Activated T-helper 1 cell treated with anti-CD3 and anti-CD28 coated beads, Interleukin-12 subunit alpha, Interleukin-12 subunit beta, Interleukin-2, Interleukin-4 antibody, amounts not matched to agents 30 ng/mL and 10 ng/mL and 1 ng/mL, durations not matched to agents 14 hours and 24 hours and 36 hours (primary cell): ENCODE data around the gene ARHGEF39. TPM values are rescaled to one million over a fixed set of nuclear protein-coding genes. Genes with fewer than 3 reads are reported as not detected.
A peak's percentile ranks its signal among the peaks of the same experiment; 100 is the strongest.
"Not testable (repeated sequence)": the region's sequence is repeated elsewhere in the genome, so short reads cannot be mapped to it uniquely, and the experiment has no call there.

Source experiments
- DNase-seq: peaks from one replicate; pipeline ENCODE4 v3.0.0; 2021; ENCODE audit warnings: low spot score
- H3K27ac Mint-ChIP-seq: one replicate; pipeline ENCODE4 v1.8.0; 2021; ENCODE audit warnings: mild to moderate bottlenecking, mixed read lengths
- H3K27me3 Mint-ChIP-seq: one replicate; pipeline ENCODE4 v1.8.0; 2022; ENCODE audit warnings: mild to moderate bottlenecking, moderate library complexity, mixed read lengths; ENCODE audit not compliant: insufficient read depth
- H3K36me3 Mint-ChIP-seq: one replicate; pipeline ENCODE4 v1.8.0; 2021; ENCODE audit warnings: low read depth, mixed read lengths
- H3K4me1 Mint-ChIP-seq: one replicate; pipeline ENCODE4 v1.8.0; 2021; ENCODE audit warnings: low read depth, mixed read lengths
- H3K4me3 Mint-ChIP-seq: one replicate; pipeline ENCODE4 v1.8.0; 2021; ENCODE audit warnings: mild to moderate bottlenecking, moderate library complexity, mixed read lengths
- H3K9me3 Mint-ChIP-seq: one replicate; pipeline ENCODE4 v1.8.0; 2021; ENCODE audit warnings: mixed read lengths
- intact Hi-C: fragments of 100-400 bp; cut with micrococcal nuclease; formaldehyde crosslinking; loops from one replicate; pipeline ENCODE4 v1.15.1; 2024
- total RNA-seq: library from RNA; stranded (reverse); gene quantifications from 2 replicates; pipeline ENCODE4 v1.2.3, GENCODE V29; 2022

Gene ARHGEF39
- total RNA-seq, 1 donor from 2014 or later: 7.9 TPM

GRCh38 chr9:35637427-35637955 is 27.5 kb downstream of the ARHGEF39 start:
- intact Hi-C loops, H3K4me3 Mint-ChIP-seq: not testable (repeated sequence)

DNA sequence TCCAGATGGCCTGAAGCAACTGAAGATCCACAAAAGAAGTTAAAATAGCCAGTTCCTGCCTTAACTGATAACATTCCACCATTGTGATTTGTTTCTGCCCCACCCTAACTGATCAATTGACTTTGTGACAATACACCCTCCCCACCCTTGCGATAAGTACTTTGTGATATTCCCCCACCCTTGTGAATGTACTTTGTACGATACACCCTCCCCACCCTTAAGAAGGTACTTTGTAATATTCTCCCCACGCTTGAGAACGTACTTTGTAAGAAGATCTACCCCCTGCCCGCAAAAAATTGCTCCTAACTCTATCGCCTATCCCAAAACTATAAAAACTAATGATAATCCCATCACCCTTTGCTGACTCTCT is 28.1 kb downstream of the ARHGEF39 start:
- peaks cover 66% of the 10 kb centered on the region for H3K4me1 Mint-ChIP-seq
- H3K4me3 Mint-ChIP-seq, DNase-seq, H3K9me3 Mint-ChIP-seq, H3K27me3 Mint-ChIP-seq: not testable (repeated sequence)
- H3K27ac Mint-ChIP-seq: peak overlapping the region; percentile 18
- intact Hi-C loops: loop anchor here (1.0 kb wide), 1 partner anchor 18 kb away; no protein-coding TSS in a partner anchor
- H3K36me3 Mint-ChIP-seq: peaks cover 22% of the 10 kb centered on the region

More at GRCh38 chr9:35637427-35637955, 27.5 kb downstream of the ARHGEF39 start:
- Mint-ChIP-seq H3K4me1 (peaks cover 66% of the 10 kb centered on the region), H3K27ac (peak overlapping the region; percentile 72), H3K36me3 (peaks cover 22% of the 10 kb centered on the region)
- not testable (repeated sequence) for H3K27me3 Mint-ChIP-seq, DNase-seq, H3K9me3 Mint-ChIP-seq

GRCh38 chr9:35636135-35636876 is 28.7 kb downstream of the ARHGEF39 start:
- DNase-seq: no peak
- intact Hi-C loops: loop anchor here (1.0 kb wide), 1 partner anchor 17 kb away; no protein-coding TSS in a partner anchor
- Mint-ChIP-seq H3K9me3 (peaks cover 6% of the 10 kb centered on the region), H3K4me3 (no peak overlapping the region), H3K27ac (peak overlapping the region; percentile 80), H3K4me1 (peaks cover 60% of the 10 kb centered on the region), H3K27me3 (no peaks in the 10 kb centered on the region), H3K36me3 (peaks cover 18% of the 10 kb centered on the region)

DNA sequence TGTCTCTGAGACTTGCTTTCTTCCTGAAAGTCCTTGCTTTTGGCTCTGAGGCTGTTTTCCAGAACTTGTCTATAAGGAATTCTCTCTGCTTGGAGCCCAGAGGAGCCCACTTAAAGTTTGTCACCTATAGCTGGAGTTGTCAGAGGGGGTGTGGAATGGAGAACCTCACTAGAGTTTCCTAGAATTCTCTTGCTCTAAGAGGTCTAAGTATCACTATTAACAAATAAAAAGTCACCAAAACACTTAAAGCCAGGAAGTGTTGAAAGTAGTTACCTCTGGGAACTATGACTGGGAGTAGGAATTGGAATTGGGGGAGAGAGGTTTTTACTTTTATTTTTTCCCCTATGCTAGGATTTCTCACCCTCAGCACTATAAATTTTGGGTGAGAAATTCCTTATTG is 29.3 kb downstream of the ARHGEF39 start:
- Mint-ChIP-seq H3K9me3 (peaks cover 6% of the 10 kb centered on the region), H3K27me3 (no peaks in the 10 kb centered on the region), H3K4me3 (no peak overlapping the region), H3K27ac (peak overlapping the region; percentile 80), H3K36me3 (peaks cover 12% of the 10 kb centered on the region), H3K4me1 (peaks cover 56% of the 10 kb centered on the region)
- intact Hi-C loops: loop anchor here (1.0 kb wide), 1 partner anchor 16 kb away; no protein-coding TSS in a partner anchor
- no peak for DNase-seq

DNA sequence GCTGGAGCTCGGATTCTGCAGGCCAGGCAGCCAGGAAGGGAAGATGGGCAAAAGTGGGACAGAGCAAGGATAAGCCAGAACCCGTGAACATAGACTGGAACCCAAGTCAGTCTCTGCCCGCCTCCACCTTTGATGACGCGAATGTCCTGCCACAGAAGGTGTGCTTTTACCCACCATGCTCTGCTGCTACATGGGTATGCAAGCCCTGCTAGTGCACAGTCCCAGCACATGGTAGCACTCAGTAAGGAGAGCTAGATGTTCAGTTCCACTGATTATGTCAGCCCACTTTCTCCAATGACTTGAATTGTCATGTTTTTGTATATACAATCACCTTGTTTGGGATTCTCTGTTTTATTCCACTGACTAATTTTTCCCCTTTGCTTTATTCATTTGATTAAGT is 35.4 kb downstream of the ARHGEF39 start:
- peaks cover 14% of the 10 kb centered on the region for H3K4me1 Mint-ChIP-seq
- no peaks in the 10 kb centered on the region for H3K27me3 Mint-ChIP-seq
- no peaks in the 10 kb centered on the region for H3K9me3 Mint-ChIP-seq
- DNase-seq: no peak
- H3K27ac Mint-ChIP-seq: no peak overlapping the region
- H3K36me3 Mint-ChIP-seq: no peaks in the 10 kb centered on the region
- intact Hi-C loops: no loop called here
- no peak overlapping the region for H3K4me3 Mint-ChIP-seq

- no peaks in the 10 kb centered on the region for H3K36me3 Mint-ChIP-seq
- intact Hi-C loops: no loop called here
- H3K4me1 Mint-ChIP-seq: peaks cover 12% of the 10 kb centered on the region
- DNase-seq: no peak
- H3K27ac Mint-ChIP-seq: no peak overlapping the region
- no peaks in the 10 kb centered on the region for H3K27me3 Mint-ChIP-seq
- H3K9me3 Mint-ChIP-seq: no peaks in the 10 kb centered on the region
- no peak overlapping the region for H3K4me3 Mint-ChIP-seq
Measured at GRCh38 chr9:35628389-35628991, 36.5 kb downstream of the ARHGEF39 start.

GRCh38 chr9:35627575-35627974 is 37.4 kb downstream of the ARHGEF39 start:
- intact Hi-C loops: no loop called here
- Mint-ChIP-seq H3K27ac (peak overlapping the region; percentile 16), H3K4me1 (peaks cover 12% of the 10 kb centered on the region), H3K27me3 (no peaks in the 10 kb centered on the region), H3K9me3 (no peaks in the 10 kb centered on the region), H3K4me3 (no peak overlapping the region), H3K36me3 (no peaks in the 10 kb centered on the region)
- DNase-seq: no peak

GRCh38 chr9:35619800-35620158 is 45.2 kb downstream of the ARHGEF39 start:
- Mint-ChIP-seq H3K36me3 (no peaks in the 10 kb centered on the region), H3K4me3 (peak overlapping the region; percentile 6), H3K4me1 (peaks cover 69% of the 10 kb centered on the region), H3K27me3 (peaks cover 2% of the 10 kb centered on the region), H3K9me3 (no peaks in the 10 kb centered on the region), H3K27ac (peak overlapping the region; percentile 92)
- intact Hi-C loops: loop anchor here (1.0 to 5.0 kb wide), 7 partner anchors 15 to 208 kb away; partner anchors contain the start of genes CREB3, FAM221B, TLN1 and TMEM8B
- DNase-seq: no peak

GRCh38 chr9:35618854-35619799 is 45.9 kb downstream of the ARHGEF39 start:
- no peaks in the 10 kb centered on the region for H3K9me3 Mint-ChIP-seq
- peaks cover 2% of the 10 kb centered on the region for H3K27me3 Mint-ChIP-seq
- peak overlapping the region; percentile 63 for H3K4me3 Mint-ChIP-seq
- DNase-seq: peak; percentile 48
- H3K4me1 Mint-ChIP-seq: peaks cover 69% of the 10 kb centered on the region
- peak overlapping the region; percentile 92 for H3K27ac Mint-ChIP-seq
- intact Hi-C loops: loop anchor here (1.0 to 5.0 kb wide), 7 partner anchors 15 to 208 kb away; partner anchors contain the start of genes CREB3, FAM221B, TLN1 and TMEM8B
- H3K36me3 Mint-ChIP-seq: peaks cover 2% of the 10 kb centered on the region

DNA sequence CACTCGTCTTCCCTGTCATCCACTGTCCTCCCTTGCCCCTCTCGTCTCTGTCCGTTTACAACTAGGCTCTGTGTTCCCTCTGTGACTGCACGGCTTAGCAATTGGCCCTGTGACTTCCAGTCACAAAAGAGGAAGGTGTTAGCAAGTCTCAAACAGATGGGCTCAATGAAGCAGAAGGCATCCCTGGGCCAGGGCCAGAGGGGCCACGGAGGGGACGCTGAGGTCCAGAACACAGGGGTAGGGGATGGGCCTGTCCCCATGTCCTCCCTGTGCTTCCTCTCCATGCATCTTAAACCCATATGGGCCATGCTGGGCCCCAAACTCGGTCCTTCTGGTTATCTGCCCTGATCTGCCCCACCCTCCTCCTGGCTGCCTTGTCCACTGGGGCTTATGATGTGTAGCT is 46.7 kb downstream of the ARHGEF39 start, which contains the start of gene CD72:
TSS of gene CD72 (minus strand) at position 89 of the 403 bp plus-strand sequence. CDS start 110 bp downstream, outside the sequence.
- intact Hi-C loops: loop anchor here (2.0 to 5.0 kb wide), 2 partner anchors 110 to 209 kb away; partner anchors contain the start of genes FAM221B and TMEM8B
- Mint-ChIP-seq H3K36me3 (peaks cover 3% of the 10 kb centered on the region), H3K27me3 (peaks cover 2% of the 10 kb centered on the region), H3K4me1 (peaks cover 69% of the 10 kb centered on the region), H3K9me3 (no peaks in the 10 kb centered on the region), H3K4me3 (peak within 1 kb of the TSS; percentile 69), H3K27ac (peak within 1 kb of the TSS; percentile 92)
- no peak for DNase-seq

GRCh38 chr9:35617548-35617947 is 47.4 kb downstream of the ARHGEF39 start:
- Mint-ChIP-seq H3K4me1 (peaks cover 69% of the 10 kb centered on the region), H3K27ac (peak overlapping the region; percentile 92), H3K27me3 (peaks cover 2% of the 10 kb centered on the region), H3K4me3 (peak overlapping the region; percentile 69), H3K9me3 (no peaks in the 10 kb centered on the region), H3K36me3 (peaks cover 4% of the 10 kb centered on the region)
- DNase-seq: no peak
- intact Hi-C loops: loop anchor here (5.0 kb wide), 1 partner anchor 210 kb away; the partner anchor contains the start of genes FAM221B and TMEM8B
